Adipocyte (in vitro differentiated cells): ENCODE measurements around the gene WDFY3.
"Not testable (repeated sequence)": the region's sequence is repeated elsewhere in the genome, so short reads cannot be mapped to it uniquely, and the experiment has no call there.

Experiments used
- DNase-seq: peaks from one replicate; pipeline ENCODE4 v3.0.0-alpha.2; 2015; ENCODE audit warnings: low read depth
- H3K27me3 ChIP-seq: replicated peaks from 2 replicates; pipeline ENCODE4 v1.7.0; 2013; ENCODE audit warnings: mild to moderate bottlenecking, low read length, moderate library complexity; ENCODE audit not compliant: control insufficient read depth, insufficient read depth
- H3K36me3 ChIP-seq: 2 replicates; pipeline ENCODE4 v1.7.0; 2013; ENCODE audit warnings: low read length, mild to moderate bottlenecking, moderate library complexity; ENCODE audit not compliant: control insufficient read depth, insufficient read depth, severe bottlenecking
- H3K4me1 ChIP-seq: 2 replicates; pipeline ENCODE4 v1.7.0; 2013; ENCODE audit warnings: mild to moderate bottlenecking, low read length, moderate library complexity; ENCODE audit not compliant: control insufficient read depth, insufficient read depth
- H3K4me3 ChIP-seq: 2 replicates; pipeline ENCODE4 v1.7.0; 2013; ENCODE audit warnings: mild to moderate bottlenecking, low read length, moderate library complexity
- H3K9ac ChIP-seq: 2 replicates; pipeline ENCODE4 v1.7.0; 2013; ENCODE audit warnings: mild to moderate bottlenecking, low read length, moderate library complexity
- H3K9me3 ChIP-seq: 2 replicates; pipeline ENCODE4 v1.7.0; 2013; ENCODE audit warnings: mild to moderate bottlenecking, low read length, moderate library complexity; ENCODE audit not compliant: control insufficient read depth

The WDFY3 gene

DNA sequence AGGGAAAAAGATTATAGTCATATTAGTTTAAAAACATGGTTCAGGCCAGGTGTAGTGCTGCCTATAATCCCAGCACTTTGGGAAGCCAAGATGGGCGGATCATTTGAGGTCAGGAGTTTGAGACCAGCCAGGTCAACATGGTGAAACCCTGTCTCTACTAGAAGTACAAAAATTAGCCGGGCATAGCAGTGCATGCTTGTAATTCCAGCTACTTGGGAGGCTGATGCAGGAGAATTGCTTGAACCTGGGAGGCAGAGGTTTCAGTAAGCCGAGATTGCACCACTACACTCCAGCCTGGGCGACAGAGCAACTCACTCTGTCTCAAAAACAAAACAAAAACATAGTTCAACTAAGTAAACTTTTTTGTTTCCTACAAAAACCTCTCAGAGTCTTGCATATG lies 283.8 kb downstream of the WDFY3 start:
- H3K27me3 ChIP-seq, H3K9me3 ChIP-seq, DNase-seq, H3K4me3 ChIP-seq: not testable (repeated sequence)
- H3K9ac ChIP-seq: peak overlapping the region; percentile 14
- H3K36me3 ChIP-seq: peaks cover 74% of the 10 kb centered on the region
- H3K4me1 ChIP-seq: peaks cover 42% of the 10 kb centered on the region

GRCh38 chr4:84681486-84682274 lies 284.8 kb downstream of the WDFY3 start:
- Histone ChIP-seq H3K4me3 (no peak overlapping the region), H3K9me3 (no peaks in the 10 kb centered on the region), H3K36me3 (peaks cover 81% of the 10 kb centered on the region), H3K27me3 (no peaks in the 10 kb centered on the region), H3K9ac (no peak overlapping the region), H3K4me1 (peaks cover 42% of the 10 kb centered on the region)
- peak; percentile 75 for DNase-seq

GRCh38 chr4:84680956-84681355 lies 285.5 kb downstream of the WDFY3 start:
- no peak for DNase-seq
- peaks cover 83% of the 10 kb centered on the region for H3K36me3 ChIP-seq
- H3K9ac ChIP-seq: no peak overlapping the region
- H3K4me1 ChIP-seq: peaks cover 42% of the 10 kb centered on the region
- no peaks in the 10 kb centered on the region for H3K9me3 ChIP-seq
- H3K4me3 ChIP-seq: no peak overlapping the region
- H3K27me3 ChIP-seq: no peaks in the 10 kb centered on the region

- Histone ChIP-seq H3K4me3 (no peak overlapping the region), H3K36me3 (peaks cover 78% of the 10 kb centered on the region), H3K27me3 (no peaks in the 10 kb centered on the region), H3K9ac (no peak overlapping the region), H3K9me3 (no peaks in the 10 kb centered on the region), H3K4me1 (peaks cover 42% of the 10 kb centered on the region)
- DNase-seq: no peak
Measured at GRCh38 chr4:84678976-84679744, 287.3 kb downstream of the WDFY3 start.

DNA sequence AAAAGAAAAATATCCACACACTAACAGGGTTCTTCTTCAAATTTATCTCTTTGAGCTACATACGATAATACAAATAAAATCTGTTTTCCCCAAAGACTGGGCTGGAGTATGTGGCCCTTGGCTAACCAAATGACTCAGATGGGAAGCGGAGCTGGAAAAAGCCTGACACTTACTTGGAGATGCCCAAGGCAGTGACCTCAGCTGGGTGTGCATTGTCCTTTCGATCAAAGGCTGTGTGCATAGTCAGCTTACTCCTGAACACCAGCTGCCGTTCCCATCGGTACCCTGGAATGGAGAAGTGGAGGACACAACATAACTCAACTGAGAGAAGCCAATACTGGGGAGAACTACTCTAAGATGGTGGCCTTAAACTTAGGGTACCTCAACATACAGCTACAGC lies 288.5 kb downstream of the WDFY3 start:
- H3K4me1 ChIP-seq: peaks cover 42% of the 10 kb centered on the region
- H3K27me3 ChIP-seq: no peaks in the 10 kb centered on the region
- H3K9me3 ChIP-seq: no peaks in the 10 kb centered on the region
- H3K9ac ChIP-seq: no peak overlapping the region
- no peak overlapping the region for H3K4me3 ChIP-seq
- peaks cover 68% of the 10 kb centered on the region for H3K36me3 ChIP-seq
- no peak for DNase-seq

GRCh38 chr4:84677093-84677492 lies 289.4 kb downstream of the WDFY3 start:
- no peak for DNase-seq
- Histone ChIP-seq H3K36me3 (peaks cover 68% of the 10 kb centered on the region), H3K4me1 (peaks cover 34% of the 10 kb centered on the region), H3K9ac (no peak overlapping the region), H3K9me3 (no peaks in the 10 kb centered on the region), H3K27me3 (no peaks in the 10 kb centered on the region), H3K4me3 (no peak overlapping the region)

DNA sequence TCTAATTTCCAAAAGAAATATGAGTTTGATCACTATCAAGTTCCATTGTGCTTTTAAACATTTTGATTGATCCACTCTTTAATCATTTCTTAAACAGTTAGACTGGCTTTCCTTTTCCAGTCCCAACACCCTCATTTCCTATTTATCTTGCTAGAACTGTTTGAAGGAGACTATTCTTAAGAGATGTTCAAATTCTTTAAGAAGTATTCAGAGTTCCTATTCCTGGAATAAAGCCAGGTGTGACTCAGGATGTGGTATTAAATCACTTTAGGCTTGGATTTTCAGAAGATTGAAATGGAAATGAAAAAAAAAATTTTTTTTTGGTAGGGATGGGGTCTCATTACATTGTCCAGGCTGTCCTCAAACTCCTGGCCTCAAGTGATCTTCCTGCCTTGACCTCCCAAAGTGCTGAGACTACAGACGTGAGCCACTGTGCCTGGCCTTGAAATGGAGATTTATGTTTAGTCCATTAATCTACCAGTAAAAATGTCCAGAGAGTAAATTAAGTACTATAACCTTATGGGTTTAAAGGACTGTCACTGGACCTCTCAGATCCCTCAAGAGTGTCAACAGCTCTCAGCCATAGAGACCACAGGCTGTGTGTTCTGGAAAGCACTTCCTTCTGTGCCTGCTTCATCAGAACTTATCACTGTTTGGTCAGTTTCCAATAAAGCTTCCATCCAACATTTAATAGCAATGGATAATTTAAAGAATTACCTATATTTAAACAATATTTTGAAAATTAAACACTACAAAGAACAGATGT lies 292.8 kb downstream of the WDFY3 start:
- Histone ChIP-seq H3K4me3 (no peak overlapping the region), H3K4me1 (peaks cover 17% of the 10 kb centered on the region), H3K27me3 (no peaks in the 10 kb centered on the region), H3K9ac (no peak overlapping the region), H3K9me3 (no peaks in the 10 kb centered on the region), H3K36me3 (peaks cover 78% of the 10 kb centered on the region)
- peak; percentile 81 for DNase-seq

GRCh38 chr4:84672177-84672576 lies 294.3 kb downstream of the WDFY3 start:
- H3K27me3 ChIP-seq: no peaks in the 10 kb centered on the region
- H3K36me3 ChIP-seq: peaks cover 73% of the 10 kb centered on the region
- H3K9ac ChIP-seq: no peak overlapping the region
- no peak for DNase-seq
- peaks cover 10% of the 10 kb centered on the region for H3K4me1 ChIP-seq
- H3K9me3 ChIP-seq: no peaks in the 10 kb centered on the region
- H3K4me3 ChIP-seq: no peak overlapping the region

GRCh38 chr4:84669201-84669600 lies 297.3 kb downstream of the WDFY3 start:
- H3K36me3 ChIP-seq: peaks cover 56% of the 10 kb centered on the region
- DNase-seq: no peak
- H3K9me3 ChIP-seq: no peaks in the 10 kb centered on the region
- H3K4me1 ChIP-seq: peaks cover 10% of the 10 kb centered on the region
- no peak overlapping the region for H3K9ac ChIP-seq
- no peaks in the 10 kb centered on the region for H3K27me3 ChIP-seq
- H3K4me3 ChIP-seq: no peak overlapping the region

- Histone ChIP-seq H3K27me3 (no peaks in the 10 kb centered on the region), H3K4me3 (no peak overlapping the region), H3K9me3 (no peaks in the 10 kb centered on the region), H3K4me1 (no peaks in the 10 kb centered on the region), H3K36me3 (peaks cover 41% of the 10 kb centered on the region), H3K9ac (no peak overlapping the region)
- no peak for DNase-seq
Measured at GRCh38 chr4:84666439-84666838, 300.1 kb downstream of the WDFY3 start.

DNA sequence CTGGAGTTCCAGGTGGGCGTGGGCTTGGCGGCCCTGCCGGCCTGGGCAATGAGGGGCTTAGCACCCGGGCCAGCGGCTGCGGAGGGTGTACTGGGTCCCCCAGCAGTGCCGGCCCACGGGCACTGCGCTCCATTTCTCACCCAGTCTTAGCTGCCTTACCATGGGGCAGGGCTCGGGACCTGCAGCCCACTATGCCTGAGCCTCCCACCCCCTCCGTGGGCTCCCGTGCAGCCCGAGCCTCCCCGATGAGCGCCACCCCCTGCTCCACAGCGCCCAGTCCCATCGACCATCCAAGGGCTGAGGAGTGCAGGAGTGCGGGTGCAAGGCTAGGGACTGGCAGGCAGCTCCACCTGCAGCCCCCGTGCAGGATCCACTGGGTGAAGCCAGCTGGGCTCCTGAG lies 301.7 kb downstream of the WDFY3 start:
- H3K36me3 ChIP-seq: peaks cover 26% of the 10 kb centered on the region

More for the DNA sequence above, 301.7 kb downstream of the WDFY3 start:
- not testable (repeated sequence) for H3K9me3 ChIP-seq, H3K4me3 ChIP-seq, DNase-seq, H3K27me3 ChIP-seq, H3K4me1 ChIP-seq, H3K9ac ChIP-seq
